Left colon (tissue), 2 donors: ENCODE results near the gene GH1. TPM values are rescaled to one million over a fixed set of nuclear protein-coding genes. Genes with fewer than 3 reads are reported as not detected.
"Not testable (repeated sequence)": the region's sequence is repeated elsewhere in the genome, so short reads cannot be mapped to it uniquely, and the experiment has no call there.

Experiments used
- ATAC-seq: fragments of 200-7000 bp; cut with Tn5 transposase; one replicate; pipeline ENCODE4 v1.9.1; 2020; ENCODE audit warnings: mild to moderate bottlenecking, moderate library complexity
- DNase-seq, 2 donors: peaks; one replicate each; pipeline ENCODE4 v3.0.0-alpha.2; 2020
- intact Hi-C, 2 donors: fragments of 100-400 bp; cut with DNase I in 1 of 2; cut with micrococcal nuclease in 1 of 2; formaldehyde crosslinking; loops; one replicate each; pipeline versions ENCODE4 v1.11.2 to v1.14.0; 2022; cut with DNase I, micrococcal nuclease
- total RNA-seq, 2 donors: library from RNA; stranded (reverse); fragmentation: NEBNext Ultra II Directional; extraction: Animal tissue kit (Norgen Biotek cat#: 25700); gene quantifications; one replicate each; pipeline ENCODE4 v1.2.1, GENCODE V29; 2021
- donor health status: DM: no; HTN: no; CAD: no.
- donor health status: DM: yes; HTN: yes; CAD: no.

The GH1 gene
- total RNA-seq, 2 donors from 2014 or later: not detected

DNA sequence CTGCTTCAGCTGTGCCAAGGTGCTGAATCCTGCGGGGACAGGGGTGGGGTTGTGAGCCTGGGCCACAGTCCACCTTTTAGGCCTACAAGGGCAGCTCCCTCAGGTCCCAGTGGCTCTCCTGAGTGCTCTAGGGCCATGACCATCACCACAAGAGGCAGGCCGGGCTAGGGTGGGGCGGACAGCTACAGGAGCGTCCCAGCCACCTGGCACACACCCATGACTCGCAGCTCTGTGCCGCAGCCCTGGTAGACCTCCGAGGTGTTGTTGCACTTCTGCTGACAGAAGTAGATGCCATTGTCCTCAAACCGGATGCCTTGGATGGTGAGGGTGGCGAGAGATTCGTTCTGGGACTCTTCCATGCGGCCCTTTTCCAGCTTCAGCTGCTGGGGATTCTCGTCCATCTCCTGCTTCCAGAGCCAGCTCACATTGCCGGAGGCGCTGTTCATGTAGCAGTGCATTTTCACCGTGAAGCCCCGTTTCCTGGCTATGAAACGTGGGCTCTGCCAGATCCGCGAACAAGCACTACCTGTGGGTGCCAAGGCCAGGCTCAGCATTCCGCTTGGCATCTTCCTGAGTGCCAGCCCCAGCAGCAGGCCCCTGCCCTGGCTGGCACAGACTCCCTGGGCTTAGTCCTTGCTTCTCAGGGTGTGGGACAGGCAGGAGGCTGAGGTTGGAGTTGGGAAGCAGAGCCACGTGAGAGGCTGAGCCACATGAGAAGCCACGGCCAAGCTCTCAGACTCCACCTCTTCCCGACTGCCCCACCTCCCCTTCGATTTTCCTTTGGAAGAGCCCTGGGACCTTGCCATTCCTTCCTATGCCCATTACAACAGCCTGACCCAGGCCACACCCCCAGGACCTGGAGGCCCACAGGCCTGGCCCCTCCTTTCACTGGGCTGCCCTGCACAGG is 11.5 kb upstream of the GH1 start:
- DNase-seq (no peak), ATAC-seq (no peak)
- intact Hi-C loops: loop anchor here in 1 of 2 donors (10.0 kb wide), 1 partner anchor 95 kb away; the partner anchor contains the start of gene ICAM2

- no peak for DNase-seq
- no peak for ATAC-seq
- intact Hi-C loops: loop anchor here in 1 of 2 donors (10.0 kb wide), 1 partner anchor 96 kb away; the partner anchor contains the start of gene ICAM2
Observed at GRCh38 chr17:63928966-63929695, 10.5 kb upstream of the GH1 start.

- DNase-seq: no peak
- no peak for ATAC-seq
- intact Hi-C loops: loop anchor here in 1 of 2 donors (10.0 kb wide), 1 partner anchor 97 kb away; the partner anchor contains the start of gene ICAM2
Observed at GRCh38 chr17:63928172-63928666, 9.6 kb upstream of the GH1 start.

GRCh38 chr17:63927464-63928171 is 9.0 kb upstream of the GH1 start:
- DNase-seq (no peak), ATAC-seq (no peak)
- intact Hi-C loops: loop anchor here in 1 of 2 donors (10.0 kb wide), 1 partner anchor 97 kb away; the partner anchor contains the start of gene ICAM2

DNA sequence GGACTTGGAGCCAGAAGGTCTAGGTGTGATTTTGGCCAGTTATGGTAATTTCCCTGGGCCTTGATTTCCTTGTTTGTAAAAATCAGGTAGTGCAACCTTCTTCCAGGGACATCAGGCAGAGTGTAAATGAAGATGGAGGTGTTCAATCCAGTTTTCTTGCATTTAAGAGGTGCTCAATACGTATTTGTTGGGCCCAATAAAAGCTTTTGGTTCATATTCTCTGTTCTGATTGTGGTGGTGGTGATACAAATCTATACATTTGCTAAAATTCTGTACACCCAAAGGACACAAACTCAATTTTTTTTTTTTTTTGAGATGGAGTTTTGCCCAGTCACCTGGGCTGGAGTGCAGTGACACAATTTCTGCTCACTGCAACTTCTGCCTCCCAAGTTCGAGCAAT is 7.5 kb upstream of the GH1 start:
- DNase-seq (no peak), ATAC-seq (no peak)
- intact Hi-C loops: loop anchor here in 1 of 2 donors (10.0 kb wide), 1 partner anchor 99 kb away; the partner anchor contains the start of gene ICAM2

GRCh38 chr17:63925615-63926014 is 7.0 kb upstream of the GH1 start:
- ATAC-seq (no peak), DNase-seq (no peak)
- intact Hi-C loops: loop anchor here in 1 of 2 donors (10.0 kb wide), 1 partner anchor 99 kb away; the partner anchor contains the start of gene ICAM2

- intact Hi-C loops: loop anchor here in 1 of 2 donors (10.0 kb wide), 1 partner anchor 102 kb away; the partner anchor contains the start of gene ICAM2
- DNase-seq, ATAC-seq: not testable (repeated sequence)
Observed at GRCh38 chr17:63922402-63922801, 3.8 kb upstream of the GH1 start.

- not testable (repeated sequence) for ATAC-seq, DNase-seq
- intact Hi-C loops: loop anchor here in 1 of 2 donors (10.0 kb wide), 1 partner anchor 104 kb away; the partner anchor contains the start of gene ICAM2
Observed at GRCh38 chr17:63920779-63921178, 2.1 kb upstream of the GH1 start.

- intact Hi-C loops: loop anchor here in 1 of 2 donors (10.0 kb wide), 1 partner anchor 105 kb away; the partner anchor contains the start of gene ICAM2
- DNase-seq, ATAC-seq: not testable (repeated sequence)
Observed at GRCh38 chr17:63920050-63920449, 1.4 kb upstream of the GH1 start.

GRCh38 chr17:63919311-63919723 is 678 bp upstream of the GH1 start:
- intact Hi-C loops: loop anchor here (10.0 kb wide), 2 partner anchors 105 to 215 kb away; partner anchors contain the start of genes ERN1 (in 2 of the 2) and ICAM2 (in 1 of the 2)
- DNase-seq: peak; percentile 32 to 68
- peak; percentile 83 for ATAC-seq

DNA sequence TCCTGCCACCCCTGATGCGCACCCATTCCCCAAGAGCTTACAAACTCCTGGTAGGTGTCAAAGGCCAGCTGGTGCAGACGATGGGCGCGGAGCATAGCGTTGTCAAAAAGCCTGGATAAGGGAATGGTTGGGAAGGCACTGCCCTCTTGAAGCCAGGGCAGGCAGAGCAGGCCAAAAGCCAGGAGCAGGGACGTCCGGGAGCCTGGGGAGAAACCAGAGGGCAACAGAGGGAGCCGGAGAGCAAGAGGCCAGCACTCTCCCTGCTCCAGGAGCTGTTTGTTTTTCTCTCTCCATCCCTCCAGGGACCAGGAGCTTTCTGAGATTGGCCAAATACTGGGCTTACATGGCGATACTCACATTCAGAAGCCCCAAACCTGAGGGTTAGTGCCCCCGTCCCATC is 334 bp downstream of the GH1 start:
- ATAC-seq (no peak), DNase-seq (no peak)
- intact Hi-C loops: loop anchor here (10.0 kb wide), 2 partner anchors 106 to 216 kb away; partner anchors contain the start of genes ERN1 (in 2 of the 2) and ICAM2 (in 1 of the 2)

GRCh38 chr17:63917646-63918045 is 993 bp downstream of the GH1 start:
- no peak for DNase-seq

DNA sequence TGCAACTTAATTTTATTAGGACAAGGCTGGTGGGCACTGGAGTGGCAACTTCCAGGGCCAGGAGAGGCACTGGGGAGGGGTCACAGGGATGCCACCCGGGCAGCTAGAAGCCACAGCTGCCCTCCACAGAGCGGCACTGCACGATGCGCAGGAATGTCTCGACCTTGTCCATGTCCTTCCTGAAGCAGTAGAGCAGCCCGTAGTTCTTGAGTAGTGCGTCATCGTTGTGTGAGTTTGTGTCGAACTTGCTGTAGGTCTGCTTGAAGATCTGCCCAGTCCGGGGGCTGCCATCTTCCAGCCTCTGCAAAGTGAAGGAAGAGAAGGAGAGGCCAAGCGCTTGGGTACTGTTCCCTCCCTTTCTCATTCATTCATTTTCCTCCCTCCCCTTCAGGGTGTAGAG is 1.4 kb downstream of the GH1 start:
- intact Hi-C loops: loop anchor here (10.0 kb wide), 2 partner anchors 108 to 218 kb away; partner anchors contain the start of genes ERN1 (in 2 of the 2) and ICAM2 (in 1 of the 2)
- ATAC-seq, DNase-seq: not testable (repeated sequence)

More at GRCh38 chr17:63917646-63918045, 993 bp downstream of the GH1 start:
- ATAC-seq: no peak
- intact Hi-C loops: loop anchor here (10.0 kb wide), 2 partner anchors 107 to 217 kb away; partner anchors contain the start of genes ERN1 (in 2 of the 2) and ICAM2 (in 1 of the 2)

DNA sequence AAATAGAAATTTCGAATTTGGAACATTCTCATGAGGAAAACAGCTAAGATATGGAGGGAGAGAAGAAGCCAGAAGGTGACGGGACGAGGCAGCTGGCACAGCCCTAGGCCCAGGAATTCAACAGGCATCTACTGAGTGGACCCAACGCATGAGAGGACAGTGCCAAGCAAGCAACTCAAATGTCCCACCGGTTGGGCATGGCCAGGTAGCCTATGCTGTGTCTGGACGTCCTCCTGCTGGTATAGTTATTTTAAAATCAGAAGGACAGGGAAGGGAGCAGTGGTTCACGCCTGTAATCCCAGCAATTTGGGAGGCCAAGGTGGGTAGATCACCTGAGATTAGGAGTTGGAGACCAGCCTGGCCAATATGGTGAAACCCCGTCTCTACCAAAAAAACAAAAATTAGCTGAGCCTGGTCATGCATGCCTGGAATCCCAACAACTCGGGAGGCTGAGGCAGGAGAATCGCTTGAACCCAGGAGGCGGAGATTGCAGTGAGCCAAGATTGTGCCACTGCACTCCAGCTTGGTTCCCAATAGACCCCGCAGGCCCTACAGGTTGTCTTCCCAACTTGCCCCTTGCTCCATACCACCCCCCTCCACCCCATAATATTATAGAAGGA is 2.0 kb downstream of the GH1 start:
- DNase-seq (no peak), ATAC-seq (no peak)
- intact Hi-C loops: loop anchor here (10.0 kb wide), 2 partner anchors 108 to 218 kb away; partner anchors contain the start of genes ERN1 (in 2 of the 2) and ICAM2 (in 1 of the 2)

GRCh38 chr17:63915753-63916152 is 2.9 kb downstream of the GH1 start:
- ATAC-seq, DNase-seq: not testable (repeated sequence)
- intact Hi-C loops: loop anchor here (10.0 kb wide), 2 partner anchors 109 to 219 kb away; partner anchors contain the start of genes ERN1 (in 2 of the 2) and ICAM2 (in 1 of the 2)

DNA sequence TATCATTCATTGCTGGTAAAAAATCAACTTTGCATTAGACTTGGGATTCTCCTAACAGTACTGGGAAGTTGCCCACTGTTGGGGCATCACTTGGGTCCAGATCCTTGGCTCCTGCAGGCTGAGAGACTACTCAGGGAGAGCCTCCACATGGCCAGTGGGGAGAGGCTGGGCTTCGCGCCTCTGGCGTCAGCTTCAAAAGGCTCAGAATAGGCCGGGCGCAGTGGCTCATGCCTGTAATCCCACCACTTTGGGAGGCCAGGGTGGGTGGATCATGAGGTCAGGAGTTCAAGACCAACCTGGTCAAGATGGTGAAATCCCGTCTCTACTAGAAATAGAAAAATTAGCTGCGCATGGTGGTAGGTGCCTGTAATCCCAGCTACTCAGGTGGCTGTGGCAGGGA is 4.2 kb downstream of the GH1 start:
- no peak for DNase-seq
- ATAC-seq: no peak
- intact Hi-C loops: loop anchor here (10.0 kb wide), 2 partner anchors 110 to 220 kb away; partner anchors contain the start of genes ERN1 (in 2 of the 2) and ICAM2 (in 1 of the 2)

- ATAC-seq: peak; percentile 44
- DNase-seq: peak in 1 of 2 donors; percentile 38
- intact Hi-C loops: loop anchor here (10.0 kb wide), 2 partner anchors 113 to 223 kb away; partner anchors contain the start of genes ERN1 (in 2 of the 2) and ICAM2 (in 1 of the 2)
Observed at GRCh38 chr17:63911657-63912100, 7.0 kb downstream of the GH1 start.
